ENCODE measurements around the gene OLFM1.

DNA sequence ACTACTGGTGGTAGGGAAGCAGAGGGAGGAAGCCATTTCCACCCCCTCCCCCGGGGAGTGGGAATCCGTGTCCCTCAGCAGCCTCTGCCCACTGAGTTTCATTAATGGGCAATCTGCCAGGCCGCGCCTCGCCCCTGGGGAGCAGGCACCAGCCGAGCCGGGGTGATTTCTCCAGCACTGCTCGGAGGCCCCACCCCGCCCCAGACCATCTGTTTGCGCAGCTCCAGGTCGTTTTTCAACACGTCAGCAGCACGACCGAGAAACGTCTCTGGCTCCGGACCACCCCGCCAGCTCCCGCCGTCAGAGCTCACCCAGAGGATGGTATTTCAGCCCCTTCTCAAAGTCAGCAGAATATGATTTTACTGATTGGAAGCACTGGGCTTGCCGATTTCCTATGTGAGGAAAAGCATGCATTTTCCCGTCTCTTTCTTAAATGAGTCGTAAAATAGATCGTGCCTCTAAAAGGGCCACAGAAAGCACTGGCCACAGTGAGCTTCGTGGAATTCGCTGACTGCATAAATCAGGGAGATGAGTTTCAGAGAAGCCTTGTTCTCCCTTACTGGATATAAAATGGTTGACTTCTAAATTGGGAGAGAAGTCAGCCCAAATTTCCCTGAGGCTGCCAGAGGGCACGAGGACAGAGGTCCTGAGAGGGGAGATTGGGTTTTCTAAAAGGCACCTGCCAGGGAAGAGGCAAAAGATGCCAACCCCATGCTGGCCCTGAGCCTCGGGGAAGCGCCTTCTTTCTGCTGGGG is 47.0 kb downstream of the OLFM1 start:
- no peak for TF ChIP-seq RAD21 (IDR thresholded peaks at IDR 0.05)
- TF ChIP-seq CTCF (IDR thresholded peaks at IDR 0.05; ENCODE audit: low read depth, low read length, missing input control) = no peak
- TF ChIP-seq REST (IDR thresholded peaks at IDR 0.05) = no peak
- no peak for TF ChIP-seq SP1 (IDR thresholded peaks at IDR 0.05)
- TF ChIP-seq, protein P1, sequence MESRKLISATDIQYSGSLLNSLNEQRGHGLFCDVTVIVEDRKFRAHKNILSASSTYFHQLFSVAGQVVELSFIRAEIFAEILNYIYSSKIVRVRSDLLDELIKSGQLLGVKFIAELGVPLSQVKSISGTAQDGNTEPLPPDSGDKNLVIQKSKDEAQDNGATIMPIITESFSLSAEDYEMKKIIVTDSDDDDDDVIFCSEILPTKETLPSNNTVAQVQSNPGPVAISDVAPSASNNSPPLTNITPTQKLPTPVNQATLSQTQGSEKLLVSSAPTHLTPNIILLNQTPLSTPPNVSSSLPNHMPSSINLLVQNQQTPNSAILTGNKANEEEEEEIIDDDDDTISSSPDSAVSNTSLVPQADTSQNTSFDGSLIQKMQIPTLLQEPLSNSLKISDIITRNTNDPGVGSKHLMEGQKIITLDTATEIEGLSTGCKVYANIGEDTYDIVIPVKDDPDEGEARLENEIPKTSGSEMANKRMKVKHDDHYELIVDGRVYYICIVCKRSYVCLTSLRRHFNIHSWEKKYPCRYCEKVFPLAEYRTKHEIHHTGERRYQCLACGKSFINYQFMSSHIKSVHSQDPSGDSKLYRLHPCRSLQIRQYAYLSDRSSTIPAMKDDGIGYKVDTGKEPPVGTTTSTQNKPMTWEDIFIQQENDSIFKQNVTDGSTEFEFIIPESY (IDR thresholded peaks at IDR 0.05) = no peak
- no peak for TF ChIP-seq FOXA1 (IDR thresholded peaks at IDR 0.05)

All from liver (tissue), 3 donors.